Smooth muscle cell (in vitro differentiated cells): ENCODE results near the gene DMC1. TPM values are rescaled to one million over a fixed set of nuclear protein-coding genes. Genes with fewer than 3 reads are reported as not detected.
A peak's percentile ranks its signal among the peaks of the same experiment; 100 is the strongest.

ENCODE experiments used
- DNase-seq: peaks from one replicate; lab custom pipeline; 2025; ENCODE audit not compliant: unreplicated experiment; lab: John Stamatoyannopoulos, UW
- H2AFZ ChIP-seq: fragments of 200-600 bp; sonication (generic); 2 replicates; pipeline ENCODE4 v1.6.0; 2016; ENCODE audit warnings: antibody characterized with exemption, low read depth, mild to moderate bottlenecking
- H3F3A ChIP-seq: fragments of 200-600 bp; sonication (generic); 2 replicates; pipeline ENCODE4 v1.6.0; 2017; ENCODE audit warnings: antibody characterized with exemption, low read depth
- H3K27ac ChIP-seq: fragments of 200-600 bp; sonication (generic); 2 replicates; pipeline ENCODE4 v1.5.1; 2016; ENCODE audit warnings: low read depth, mild to moderate bottlenecking
- H3K27me3 ChIP-seq: fragments of 200-600 bp; sonication (generic); 2 replicates; pipeline ENCODE4 v1.6.1; 2016; ENCODE audit warnings: low read depth, mild to moderate bottlenecking
- H3K36me3 ChIP-seq: fragments of 200-600 bp; sonication (generic); 2 replicates; pipeline ENCODE4 v1.5.1; 2016; ENCODE audit warnings: low read depth
- H3K4me1 ChIP-seq: fragments of 200-600 bp; sonication (generic); 2 replicates; pipeline ENCODE4 v1.5.1; 2016; ENCODE audit warnings: low read depth
- H3K4me2 ChIP-seq: fragments of 200-600 bp; sonication (generic); 2 replicates; pipeline ENCODE4 v1.6.0; 2016; ENCODE audit warnings: mild to moderate bottlenecking
- H3K4me3 ChIP-seq: fragments of 200-600 bp; sonication (generic); 2 replicates; pipeline ENCODE4 v1.5.1; 2016; ENCODE audit warnings: mild to moderate bottlenecking
- H3K79me2 ChIP-seq: fragments of 200-600 bp; sonication (generic); 2 replicates; pipeline ENCODE4 v1.6.0; 2016; ENCODE audit warnings: low read depth, mild to moderate bottlenecking
- H3K9ac ChIP-seq: fragments of 200-600 bp; sonication (generic); 2 replicates; pipeline ENCODE4 v1.6.0; 2016; ENCODE audit warnings: low read depth
- H3K9me3 ChIP-seq: fragments of 200-600 bp; sonication (generic); replicated peaks from 2 replicates; pipeline ENCODE4 v1.5.1; 2016; ENCODE audit warnings: low read depth
- H4K20me1 ChIP-seq: fragments of 200-600 bp; sonication (generic); 2 replicates; pipeline ENCODE4 v1.6.0; 2016; ENCODE audit warnings: low read depth
- WGBS: methylation state at CpG from one replicate; pipeline ENCODE4 v1.1.7; 2016; ENCODE audit warnings: low lambda C conversion rate; 5-methylcytosine and 5-hydroxymethylcytosine counted together
- polyA plus RNA-seq: library from polyadenylated mRNA; unstranded; fragments of >200 nt; fragmentation: Nextera tagmentation; extraction: Ambion mirVana; gene quantifications from 2 replicates; pipeline ENCODE4 v1.2.1, GENCODE V29; 2016
- total RNA-seq: library from RNA; depleted of rRNA; stranded (reverse); fragments of >200 nt; gene quantifications from 2 replicates; pipeline ENCODE4 v1.2.3, GENCODE V29; 2014
- TF ChIP-seq, protein P1 (sequence below): fragments of 200-600 bp; sonication (generic); IDR thresholded peaks from 2 replicates; pipeline ENCODE4 v1.5.1; 2017; ENCODE audit warnings: borderline replicate concordance, mild to moderate bottlenecking, antibody characterized with exemption; ENCODE audit not compliant: insufficient read depth, poor library complexity, severe bottlenecking

The DMC1 gene
- total and polyA plus RNA-seq, 2 experiments from 2014 or later, result 0.81 to 1.1 TPM

DNA sequence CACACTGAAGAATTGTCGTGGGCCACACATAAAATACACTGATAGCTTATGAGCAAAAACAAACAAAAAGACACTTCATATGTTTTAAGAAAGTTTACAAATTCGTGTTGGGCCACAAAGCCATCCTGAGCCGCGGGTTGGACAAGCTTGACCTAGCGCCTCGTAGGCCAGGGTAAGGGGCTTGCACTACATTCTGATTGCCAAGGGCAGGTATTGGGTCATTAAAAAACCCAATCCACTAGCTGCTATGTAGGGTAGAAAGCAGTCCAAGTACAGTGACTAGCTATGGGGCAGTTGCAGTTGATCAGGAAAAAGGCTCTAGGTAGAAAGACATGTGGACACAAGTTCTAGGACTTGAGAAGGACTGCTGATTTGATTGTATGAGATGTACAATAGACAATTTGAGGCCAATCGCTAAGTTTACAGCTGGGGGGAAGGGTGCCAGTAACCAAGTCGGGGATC lies 88.1 kb downstream of the DMC1 start:
- no peaks in the 10 kb centered on the region for H3K4me1 ChIP-seq
- no peak for DNase-seq
- H3K4me3 ChIP-seq, result no peak overlapping the region
- H3K9ac ChIP-seq, result no peak overlapping the region
- H3K9me3 ChIP-seq, result no peaks in the 10 kb centered on the region
- TF ChIP-seq, protein P1, sequence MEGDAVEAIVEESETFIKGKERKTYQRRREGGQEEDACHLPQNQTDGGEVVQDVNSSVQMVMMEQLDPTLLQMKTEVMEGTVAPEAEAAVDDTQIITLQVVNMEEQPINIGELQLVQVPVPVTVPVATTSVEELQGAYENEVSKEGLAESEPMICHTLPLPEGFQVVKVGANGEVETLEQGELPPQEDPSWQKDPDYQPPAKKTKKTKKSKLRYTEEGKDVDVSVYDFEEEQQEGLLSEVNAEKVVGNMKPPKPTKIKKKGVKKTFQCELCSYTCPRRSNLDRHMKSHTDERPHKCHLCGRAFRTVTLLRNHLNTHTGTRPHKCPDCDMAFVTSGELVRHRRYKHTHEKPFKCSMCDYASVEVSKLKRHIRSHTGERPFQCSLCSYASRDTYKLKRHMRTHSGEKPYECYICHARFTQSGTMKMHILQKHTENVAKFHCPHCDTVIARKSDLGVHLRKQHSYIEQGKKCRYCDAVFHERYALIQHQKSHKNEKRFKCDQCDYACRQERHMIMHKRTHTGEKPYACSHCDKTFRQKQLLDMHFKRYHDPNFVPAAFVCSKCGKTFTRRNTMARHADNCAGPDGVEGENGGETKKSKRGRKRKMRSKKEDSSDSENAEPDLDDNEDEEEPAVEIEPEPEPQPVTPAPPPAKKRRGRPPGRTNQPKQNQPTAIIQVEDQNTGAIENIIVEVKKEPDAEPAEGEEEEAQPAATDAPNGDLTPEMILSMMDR, result no peak
- no peaks in the 10 kb centered on the region for H3K27me3 ChIP-seq
- H3K4me2 ChIP-seq, result no peak overlapping the region
- H3F3A ChIP-seq, result peaks cover 69% of the 10 kb centered on the region
- no peak overlapping the region for H2AFZ ChIP-seq
- H3K36me3 ChIP-seq, result peaks cover 13% of the 10 kb centered on the region
- H4K20me1 ChIP-seq, result peaks cover 77% of the 10 kb centered on the region
- 96% methylated on average over 8 of the region's 8 CpGs for WGBS
- no peaks in the 10 kb centered on the region for H3K79me2 ChIP-seq
- H3K27ac ChIP-seq, result peak overlapping the region; percentile 34

DNA sequence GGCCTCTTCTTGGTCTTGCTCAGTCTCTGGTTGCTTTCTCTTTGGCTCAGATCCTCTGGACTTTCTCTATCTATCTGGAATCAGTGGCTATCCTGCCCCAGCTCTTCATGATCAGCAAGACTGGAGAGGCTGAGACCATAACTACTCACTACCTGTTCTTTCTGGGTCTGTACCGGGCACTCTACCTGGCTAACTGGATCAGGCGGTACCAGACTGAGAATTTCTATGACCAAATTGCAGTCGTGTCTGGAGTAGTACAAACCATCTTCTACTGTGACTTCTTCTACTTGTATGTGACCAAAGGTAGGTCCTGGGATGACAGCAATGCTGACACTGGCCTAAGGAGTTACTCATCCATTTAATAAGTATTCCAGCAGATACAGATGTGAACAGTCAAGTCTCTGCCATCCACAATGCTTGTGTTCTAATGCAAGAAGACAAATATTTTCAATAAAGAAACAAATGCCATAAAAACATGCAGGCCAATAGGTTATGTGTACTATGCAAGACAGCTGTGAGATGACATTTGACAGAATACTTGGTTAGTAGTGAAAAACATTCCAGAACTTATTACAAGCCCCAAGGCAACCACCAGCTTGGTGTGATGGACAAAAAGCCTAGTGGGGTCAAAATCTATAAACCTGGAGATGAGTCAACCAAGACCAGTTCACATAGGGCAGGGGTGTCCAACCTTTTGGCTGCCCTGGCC lies 88.7 kb downstream of the DMC1 start:
- Histone ChIP-seq H3K4me3 (no peak overlapping the region), H2AFZ (no peak overlapping the region), H4K20me1 (peaks cover 71% of the 10 kb centered on the region), H3K36me3 (peaks cover 13% of the 10 kb centered on the region), H3K9me3 (no peaks in the 10 kb centered on the region), H3K27me3 (no peaks in the 10 kb centered on the region), H3K79me2 (no peaks in the 10 kb centered on the region), H3K9ac (no peak overlapping the region), H3K4me2 (no peak overlapping the region), H3F3A (peaks cover 63% of the 10 kb centered on the region), H3K27ac (peak overlapping the region; percentile 39), H3K4me1 (no peaks in the 10 kb centered on the region)
- TF ChIP-seq, protein P1, result no peak
- DNase-seq, result no peak
- WGBS, result 92% methylated on average over 3 of the region's 3 CpGs

GRCh38 chr22:38479096-38479837 lies 90.7 kb downstream of the DMC1 start:
- Histone ChIP-seq H3K27ac (peak overlapping the region; percentile 22), H3K4me2 (no peak overlapping the region), H3K27me3 (no peaks in the 10 kb centered on the region), H3K36me3 (peaks cover 5% of the 10 kb centered on the region), H2AFZ (no peak overlapping the region), H3K9me3 (no peaks in the 10 kb centered on the region), H3K9ac (no peak overlapping the region), H3F3A (peaks cover 50% of the 10 kb centered on the region), H4K20me1 (peaks cover 59% of the 10 kb centered on the region), H3K79me2 (no peaks in the 10 kb centered on the region), H3K4me1 (no peaks in the 10 kb centered on the region), H3K4me3 (no peak overlapping the region)
- WGBS, result 80% methylated on average over 7 of the region's 7 CpGs
- TF ChIP-seq, protein P1, result no peak
- DNase-seq, result no peak
